ENCODE measurements around the gene ARSG. TPM values are rescaled to one million over a fixed set of nuclear protein-coding genes. Genes with fewer than 3 reads are reported as not detected.

ARSG gene
- total and polyA plus RNA-seq, 2 donors (not counting 3 experiments of a cell fraction or from before 2014, with no cell fraction given), result 3.9 to 7.0 TPM

GRCh38 chr17:68441070-68441770 lies 149.9 kb downstream of the ARSG start:
- Histone ChIP-seq H3K36me3 (ENCODE audit: control insufficient read depth in 2 of 2, extremely low read depth in 1 of 2, insufficient read depth in 2 of 2, low read length in 2 of 2) (peaks cover 5 to 8% of the 10 kb centered on the region in 2 experiments), H3K27ac (ENCODE audit: insufficient read depth, low read depth, low read length) (peak overlapping the region; percentile 84), H3K27me3 (ENCODE audit: control insufficient read depth in 2 of 2, insufficient read depth in 2 of 2, low read length in 2 of 2) (no peaks in the 10 kb centered on the region), H3K9ac (replicated peaks; ENCODE audit: extremely low read depth, insufficient read depth, low read length) (peak overlapping the region; percentile 50), H3K79me2 (ENCODE audit: control insufficient read depth, insufficient read depth, low read length) (no peaks in the 10 kb centered on the region), H3K9me1 (replicated peaks; ENCODE audit: control insufficient read depth, extremely low read depth, insufficient read depth, low read length) (no peaks in the 10 kb centered on the region), H3K4me2 (ENCODE audit: insufficient read depth, low read length) (peak overlapping the region; percentile 79), H2AFZ (ENCODE audit: low read depth, low read length) (peak overlapping the region; percentile 33), H4K20me1 (replicated peaks; ENCODE audit: control insufficient read depth, extremely low read depth, insufficient read depth, low read length) (no peaks in the 10 kb centered on the region), H3K9me3 (replicated peaks; ENCODE audit: control insufficient read depth, insufficient read depth, low read length) (no peaks in the 10 kb centered on the region), H3K4me1 (ENCODE audit: control insufficient read depth, extremely low read depth, insufficient read depth, low read length) (peaks cover 46% of the 10 kb centered on the region), H3K4me3 (replicated peaks in 1 of 3; ENCODE audit: insufficient read depth in 1 of 3, low read depth in 1 of 3, low read length in 3 of 3) (peak overlapping the region in 1 of 3 experiments; percentile 11)
- dilution Hi-C loops (cut with MboI; ENCODE audit: extremely low pct_ligation_motif_present, low sequenced_read_pairs) (no loop called here), intact Hi-C loops (cut with micrococcal nuclease) (loop anchor here (1.0 kb wide), 1 partner anchor 15 kb away; no protein-coding TSS in a partner anchor)
- TF ChIP-seq POLR2A (IDR thresholded peaks at IDR 0.05; ENCODE audit: low read depth, low read length) (peak; percentile 25), MAX (IDR thresholded peaks at IDR 0.05; ENCODE audit: insufficient read depth, insufficient read length) (no peak)
- DNase-seq (ENCODE audit: low read depth, low spot score) (peak; percentile 94), FAIRE-seq (peak; percentile 88)
- ChIA-PET CTCF (interaction anchor here (0.9 to 4.1 kb wide), 7 partner anchors 9 to 268 kb away, joined by 3 to 35 read pairs (median 4); partner anchors contain the start of gene WIPI1), POLR2A (interaction anchor here (0.6 kb wide), 1 partner anchor 270 kb away, joined by 9 read pairs; no protein-coding TSS in a partner anchor)
- BruUV-seq (replicated peaks), result no TSS peak

- FAIRE-seq, result no peak
- no TSS peak for BruUV-seq (replicated peaks)
- ChIA-PET CTCF (no interaction called here), POLR2A (no interaction called here)
- Histone ChIP-seq H3K4me1 (ENCODE audit: control insufficient read depth, extremely low read depth, insufficient read depth, low read length) (peaks cover 30% of the 10 kb centered on the region), H4K20me1 (replicated peaks; ENCODE audit: control insufficient read depth, extremely low read depth, insufficient read depth, low read length) (no peaks in the 10 kb centered on the region), H3K9ac (replicated peaks; ENCODE audit: extremely low read depth, insufficient read depth, low read length) (no peak overlapping the region), H2AFZ (ENCODE audit: low read depth, low read length) (no peak overlapping the region), H3K9me3 (replicated peaks; ENCODE audit: control insufficient read depth, insufficient read depth, low read length) (no peaks in the 10 kb centered on the region), H3K36me3 (ENCODE audit: control insufficient read depth in 2 of 2, extremely low read depth in 1 of 2, insufficient read depth in 2 of 2, low read length in 2 of 2) (peaks cover 5 to 14% of the 10 kb centered on the region in 2 experiments), H3K4me2 (ENCODE audit: insufficient read depth, low read length) (no peak overlapping the region), H3K4me3 (replicated peaks in 1 of 3; ENCODE audit: insufficient read depth in 1 of 3, low read depth in 1 of 3, low read length in 3 of 3) (no peak overlapping the region), H3K9me1 (replicated peaks; ENCODE audit: control insufficient read depth, extremely low read depth, insufficient read depth, low read length) (no peaks in the 10 kb centered on the region), H3K27ac (ENCODE audit: insufficient read depth, low read depth, low read length) (no peak overlapping the region), H3K79me2 (ENCODE audit: control insufficient read depth, insufficient read depth, low read length) (no peaks in the 10 kb centered on the region), H3K27me3 (ENCODE audit: control insufficient read depth in 2 of 2, insufficient read depth in 2 of 2, low read length in 2 of 2) (no peaks in the 10 kb centered on the region)
- TF ChIP-seq FOS (IDR thresholded peaks at IDR 0.05; ENCODE audit: borderline replicate concordance, insufficient read depth, low read length) (no peak), GATA2 (IDR thresholded peaks at IDR 0.05; ENCODE audit: insufficient read depth, insufficient read length, low read depth, low read length) (no peak), MYC (IDR thresholded peaks at IDR 0.05; ENCODE audit: low read depth, low read length) (no peak), POLR2AphosphoS5 (IDR thresholded peaks at IDR 0.05; ENCODE audit: insufficient read depth, low read depth, low read length) (no peak), EZH2 (IDR thresholded peaks at IDR 0.05; ENCODE audit: borderline replicate concordance, low read depth, low read length, severe bottlenecking) (no peak)
- DNase-seq (ENCODE audit: low read depth, low spot score), result no peak
- intact Hi-C loops (cut with micrococcal nuclease), result no loop called here
- dilution Hi-C loops (cut with MboI; ENCODE audit: extremely low pct_ligation_motif_present, low sequenced_read_pairs), result no loop called here
Measured at GRCh38 chr17:68443972-68444464, 152.7 kb downstream of the ARSG start.
